Measurements from ENCODE around the gene DPYSL5. TPM values are rescaled to one million over a fixed set of nuclear protein-coding genes. Genes with fewer than 3 reads are reported as not detected.

Gene DPYSL5
- total and polyA plus RNA-seq, 9 of the 15 experiments (the other 6 are each of a cell fraction or from before 2014, with no cell fraction given) = 0.06 TPM; not detected in 8

DNA sequence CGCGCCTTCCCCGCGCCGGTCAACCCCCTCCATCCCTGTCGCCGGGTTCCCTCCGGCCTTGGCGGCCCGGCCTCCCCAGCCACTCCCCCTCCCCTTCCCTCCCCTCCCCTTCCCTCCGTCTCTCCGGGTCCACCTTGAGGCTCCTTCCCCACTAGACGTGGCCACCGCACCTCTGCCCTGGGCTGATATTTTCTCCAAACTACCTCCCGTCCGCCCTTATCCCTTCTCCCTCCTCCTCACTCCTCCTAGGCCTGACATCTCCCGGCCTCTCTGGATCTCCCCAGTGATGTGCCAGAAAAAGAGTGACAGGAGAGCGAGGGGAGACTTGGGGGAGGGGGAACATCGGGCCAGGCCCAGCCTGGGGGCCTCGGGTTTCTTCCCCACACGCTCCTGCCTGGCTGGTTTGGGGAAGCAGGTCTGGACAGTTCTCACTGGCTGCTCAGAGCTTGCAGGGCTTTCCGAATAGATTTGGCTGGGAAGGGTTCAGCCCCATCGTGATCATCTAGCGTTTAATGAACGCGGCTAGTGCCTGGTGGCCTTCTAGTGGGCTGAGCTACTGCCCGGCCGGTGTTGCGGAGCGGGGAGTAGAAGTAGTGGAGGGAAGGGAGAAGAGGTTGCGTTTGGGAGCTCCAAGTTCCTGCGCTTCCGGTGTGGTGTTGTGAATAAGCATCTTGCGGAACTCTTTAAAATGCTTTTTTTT lies 123.1 kb downstream of the DPYSL5 start (continued):
- TF ChIP-seq ZNF592 (IDR thresholded peaks at IDR 0.05) (no peak; the same call in 1 of the 2 replicates), ZNF3 (CRISPR knock-in tag; IDR thresholded peaks at IDR 0.05) (no peak), EGR1 (conservative IDR thresholded peaks at IDR 0.05) (no peak), ZNF444 (CRISPR knock-in tag; IDR thresholded peaks at IDR 0.05) (no peak), TBP (optimal IDR thresholded peaks at IDR 0.05; ENCODE audit: low read depth, low read length) (no peak), NUFIP1 (IDR thresholded peaks at IDR 0.05; ENCODE audit: partially characterized antibody) (no peak), SMARCB1 (IDR thresholded peaks at IDR 0.05; ENCODE audit: insufficient read length, low read depth) (no peak), SLC30A9 (CRISPR knock-in tag; IDR thresholded peaks at IDR 0.05) (no peak), SOX6 (IDR thresholded peaks at IDR 0.05) (no peak), NELFE (IDR thresholded peaks at IDR 0.05; ENCODE audit: insufficient read depth, insufficient read length) (no peak)
- TF ChIP-seq, protein P1, sequence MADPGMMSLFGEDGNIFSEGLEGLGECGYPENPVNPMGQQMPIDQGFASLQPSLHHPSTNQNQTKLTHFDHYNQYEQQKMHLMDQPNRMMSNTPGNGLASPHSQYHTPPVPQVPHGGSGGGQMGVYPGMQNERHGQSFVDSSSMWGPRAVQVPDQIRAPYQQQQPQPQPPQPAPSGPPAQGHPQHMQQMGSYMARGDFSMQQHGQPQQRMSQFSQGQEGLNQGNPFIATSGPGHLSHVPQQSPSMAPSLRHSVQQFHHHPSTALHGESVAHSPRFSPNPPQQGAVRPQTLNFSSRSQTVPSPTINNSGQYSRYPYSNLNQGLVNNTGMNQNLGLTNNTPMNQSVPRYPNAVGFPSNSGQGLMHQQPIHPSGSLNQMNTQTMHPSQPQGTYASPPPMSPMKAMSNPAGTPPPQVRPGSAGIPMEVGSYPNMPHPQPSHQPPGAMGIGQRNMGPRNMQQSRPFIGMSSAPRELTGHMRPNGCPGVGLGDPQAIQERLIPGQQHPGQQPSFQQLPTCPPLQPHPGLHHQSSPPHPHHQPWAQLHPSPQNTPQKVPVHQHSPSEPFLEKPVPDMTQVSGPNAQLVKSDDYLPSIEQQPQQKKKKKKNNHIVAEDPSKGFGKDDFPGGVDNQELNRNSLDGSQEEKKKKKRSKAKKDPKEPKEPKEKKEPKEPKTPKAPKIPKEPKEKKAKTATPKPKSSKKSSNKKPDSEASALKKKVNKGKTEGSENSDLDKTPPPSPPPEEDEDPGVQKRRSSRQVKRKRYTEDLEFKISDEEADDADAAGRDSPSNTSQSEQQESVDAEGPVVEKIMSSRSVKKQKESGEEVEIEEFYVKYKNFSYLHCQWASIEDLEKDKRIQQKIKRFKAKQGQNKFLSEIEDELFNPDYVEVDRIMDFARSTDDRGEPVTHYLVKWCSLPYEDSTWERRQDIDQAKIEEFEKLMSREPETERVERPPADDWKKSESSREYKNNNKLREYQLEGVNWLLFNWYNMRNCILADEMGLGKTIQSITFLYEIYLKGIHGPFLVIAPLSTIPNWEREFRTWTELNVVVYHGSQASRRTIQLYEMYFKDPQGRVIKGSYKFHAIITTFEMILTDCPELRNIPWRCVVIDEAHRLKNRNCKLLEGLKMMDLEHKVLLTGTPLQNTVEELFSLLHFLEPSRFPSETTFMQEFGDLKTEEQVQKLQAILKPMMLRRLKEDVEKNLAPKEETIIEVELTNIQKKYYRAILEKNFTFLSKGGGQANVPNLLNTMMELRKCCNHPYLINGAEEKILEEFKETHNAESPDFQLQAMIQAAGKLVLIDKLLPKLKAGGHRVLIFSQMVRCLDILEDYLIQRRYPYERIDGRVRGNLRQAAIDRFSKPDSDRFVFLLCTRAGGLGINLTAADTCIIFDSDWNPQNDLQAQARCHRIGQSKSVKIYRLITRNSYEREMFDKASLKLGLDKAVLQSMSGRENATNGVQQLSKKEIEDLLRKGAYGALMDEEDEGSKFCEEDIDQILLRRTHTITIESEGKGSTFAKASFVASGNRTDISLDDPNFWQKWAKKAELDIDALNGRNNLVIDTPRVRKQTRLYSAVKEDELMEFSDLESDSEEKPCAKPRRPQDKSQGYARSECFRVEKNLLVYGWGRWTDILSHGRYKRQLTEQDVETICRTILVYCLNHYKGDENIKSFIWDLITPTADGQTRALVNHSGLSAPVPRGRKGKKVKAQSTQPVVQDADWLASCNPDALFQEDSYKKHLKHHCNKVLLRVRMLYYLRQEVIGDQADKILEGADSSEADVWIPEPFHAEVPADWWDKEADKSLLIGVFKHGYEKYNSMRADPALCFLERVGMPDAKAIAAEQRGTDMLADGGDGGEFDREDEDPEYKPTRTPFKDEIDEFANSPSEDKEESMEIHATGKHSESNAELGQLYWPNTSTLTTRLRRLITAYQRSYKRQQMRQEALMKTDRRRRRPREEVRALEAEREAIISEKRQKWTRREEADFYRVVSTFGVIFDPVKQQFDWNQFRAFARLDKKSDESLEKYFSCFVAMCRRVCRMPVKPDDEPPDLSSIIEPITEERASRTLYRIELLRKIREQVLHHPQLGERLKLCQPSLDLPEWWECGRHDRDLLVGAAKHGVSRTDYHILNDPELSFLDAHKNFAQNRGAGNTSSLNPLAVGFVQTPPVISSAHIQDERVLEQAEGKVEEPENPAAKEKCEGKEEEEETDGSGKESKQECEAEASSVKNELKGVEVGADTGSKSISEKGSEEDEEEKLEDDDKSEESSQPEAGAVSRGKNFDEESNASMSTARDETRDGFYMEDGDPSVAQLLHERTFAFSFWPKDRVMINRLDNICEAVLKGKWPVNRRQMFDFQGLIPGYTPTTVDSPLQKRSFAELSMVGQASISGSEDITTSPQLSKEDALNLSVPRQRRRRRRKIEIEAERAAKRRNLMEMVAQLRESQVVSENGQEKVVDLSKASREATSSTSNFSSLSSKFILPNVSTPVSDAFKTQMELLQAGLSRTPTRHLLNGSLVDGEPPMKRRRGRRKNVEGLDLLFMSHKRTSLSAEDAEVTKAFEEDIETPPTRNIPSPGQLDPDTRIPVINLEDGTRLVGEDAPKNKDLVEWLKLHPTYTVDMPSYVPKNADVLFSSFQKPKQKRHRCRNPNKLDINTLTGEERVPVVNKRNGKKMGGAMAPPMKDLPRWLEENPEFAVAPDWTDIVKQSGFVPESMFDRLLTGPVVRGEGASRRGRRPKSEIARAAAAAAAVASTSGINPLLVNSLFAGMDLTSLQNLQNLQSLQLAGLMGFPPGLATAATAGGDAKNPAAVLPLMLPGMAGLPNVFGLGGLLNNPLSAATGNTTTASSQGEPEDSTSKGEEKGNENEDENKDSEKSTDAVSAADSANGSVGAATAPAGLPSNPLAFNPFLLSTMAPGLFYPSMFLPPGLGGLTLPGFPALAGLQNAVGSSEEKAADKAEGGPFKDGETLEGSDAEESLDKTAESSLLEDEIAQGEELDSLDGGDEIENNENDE (IDR thresholded peaks at IDR 0.05; ENCODE audit: low read depth, low read length) = no peak

Measured in K562 (cell line).